Astrocyte (in vitro differentiated cells and primary cell): ENCODE data around the gene KLHL14. TPM values are rescaled to one million over a fixed set of nuclear protein-coding genes. Genes with fewer than 3 reads are reported as not detected.

Experiments used
- DNase-seq: peaks from one replicate; pipeline ENCODE4 v3.0.0-alpha.2; 2010; ENCODE audit warnings: low read depth
- FAIRE-seq: peaks from 2 replicates; lab custom pipeline; 2011; peaks lifted over from hg19 to GRCh38; lab: Jason Lieb, UNC
- H2AFZ ChIP-seq: 2 replicates; pipeline ENCODE4 v1.6.0; 2012; ENCODE audit warnings: low read depth, low read length, inconsistent platforms
- H3K27ac ChIP-seq: 2 replicates; pipeline ENCODE4 v1.5.1; 2011; ENCODE audit warnings: low read depth, low read length, inconsistent platforms
- H3K27me3 ChIP-seq: 2 replicates; pipeline ENCODE4 v1.6.0; 2011; ENCODE audit warnings: low read length, inconsistent platforms; ENCODE audit not compliant: insufficient read depth
- H3K36me3 ChIP-seq: 2 replicates; pipeline ENCODE4 v1.5.1; 2011; ENCODE audit warnings: low read length, inconsistent platforms; ENCODE audit not compliant: insufficient read depth
- H3K4me1 ChIP-seq: 2 replicates; pipeline ENCODE4 v1.5.1; 2011; ENCODE audit warnings: low read length, inconsistent platforms; ENCODE audit not compliant: insufficient read depth
- H3K4me2 ChIP-seq: 2 replicates; pipeline ENCODE4 v1.6.0; 2012; ENCODE audit warnings: low read length, inconsistent platforms
- H3K4me3 ChIP-seq: 2 replicates; pipeline ENCODE4 v1.5.1; 2011; ENCODE audit warnings: low read depth, mild to moderate bottlenecking, low read length, inconsistent platforms; ENCODE audit not compliant: insufficient read depth
- H3K79me2 ChIP-seq: 2 replicates; pipeline ENCODE4 v1.6.0; 2012; ENCODE audit warnings: mild to moderate bottlenecking, low read length, inconsistent platforms; ENCODE audit not compliant: insufficient read depth
- H3K9ac ChIP-seq: 2 replicates; pipeline ENCODE4 v1.6.0; 2012; ENCODE audit warnings: mild to moderate bottlenecking, low read length, inconsistent platforms
- H3K9me3 ChIP-seq: 2 replicates; pipeline ENCODE4 v1.5.1; 2012; ENCODE audit warnings: low read depth, mild to moderate bottlenecking, low read length, inconsistent platforms; ENCODE audit not compliant: insufficient read depth
- H4K20me1 ChIP-seq: 2 replicates; pipeline ENCODE4 v1.6.0; 2012; ENCODE audit warnings: low read length, inconsistent platforms; ENCODE audit not compliant: insufficient read depth
- H3K27ac Mint-ChIP-seq: one replicate; pipeline ENCODE4 v1.8.0; 2021; ENCODE audit warnings: mild to moderate bottlenecking, mixed read lengths; ENCODE audit not compliant: unreplicated experiment
- H3K27me3 Mint-ChIP-seq: one replicate; pipeline ENCODE4 v1.8.0; 2021; ENCODE audit warnings: low read depth, mixed read lengths; ENCODE audit not compliant: unreplicated experiment
- H3K36me3 Mint-ChIP-seq: one replicate; pipeline ENCODE4 v1.8.0; 2021; ENCODE audit warnings: low read depth, mixed read lengths; ENCODE audit not compliant: unreplicated experiment
- H3K4me1 Mint-ChIP-seq: one replicate; pipeline ENCODE4 v1.8.0; 2021; ENCODE audit warnings: low read depth, mixed read lengths; ENCODE audit not compliant: unreplicated experiment
- H3K4me3 Mint-ChIP-seq: one replicate; pipeline ENCODE4 v1.8.0; 2021; ENCODE audit warnings: mild to moderate bottlenecking, moderate library complexity, mixed read lengths; ENCODE audit not compliant: unreplicated experiment
- H3K9me3 Mint-ChIP-seq: one replicate; pipeline ENCODE4 v1.8.0; 2021; ENCODE audit warnings: mild to moderate bottlenecking, mixed read lengths; ENCODE audit not compliant: unreplicated experiment
- CTCF ChIP-seq: IDR thresholded peaks from 2 replicates; pipeline ENCODE4 v1.5.1; 2011; ENCODE audit warnings: low read depth, mild to moderate bottlenecking, inconsistent platforms, low read length, moderate library complexity; ENCODE audit not compliant: insufficient read depth
- EZH2 ChIP-seq: IDR thresholded peaks from 2 replicates; pipeline ENCODE4 v1.6.1; 2012; ENCODE audit warnings: mild to moderate bottlenecking, low read length, inconsistent platforms; ENCODE audit not compliant: insufficient read depth
- total RNA-seq: library from RNA; stranded (reverse); gene quantifications from 2 replicates; pipeline ENCODE4 v1.2.1, GENCODE V29; 2021

The KLHL14 gene
- total RNA-seq, 1 donor from 2014 or later = 0.39 TPM

- FAIRE-seq = no peak
- TF ChIP-seq CTCF = peak; percentile 90
- no peak for TF ChIP-seq EZH2
- Histone ChIP-seq H3K9ac (no peak overlapping the region), H3K4me2 (no peak overlapping the region), H3K4me3 (no peak overlapping the region), H2AFZ (peak overlapping the region; percentile 44), H3K4me1 (no peaks in the 10 kb centered on the region), H3K9me3 (no peaks in the 10 kb centered on the region), H4K20me1 (no peaks in the 10 kb centered on the region), H3K27ac (no peak overlapping the region), H3K27me3 (no peaks in the 10 kb centered on the region), H3K79me2 (no peaks in the 10 kb centered on the region), H3K36me3 (no peaks in the 10 kb centered on the region)
- H3K36me3 Mint-ChIP-seq = no peaks in the 10 kb centered on the region
- H3K4me3 Mint-ChIP-seq = no peak overlapping the region
- peak; percentile 48 for DNase-seq
- peaks cover 1% of the 10 kb centered on the region for H3K4me1 Mint-ChIP-seq
- H3K27ac Mint-ChIP-seq = no peak overlapping the region
- no peaks in the 10 kb centered on the region for H3K27me3 Mint-ChIP-seq
- H3K9me3 Mint-ChIP-seq = no peaks in the 10 kb centered on the region
Observed at GRCh38 chr18:32714571-32715148, 58.2 kb downstream of the KLHL14 start.

DNA sequence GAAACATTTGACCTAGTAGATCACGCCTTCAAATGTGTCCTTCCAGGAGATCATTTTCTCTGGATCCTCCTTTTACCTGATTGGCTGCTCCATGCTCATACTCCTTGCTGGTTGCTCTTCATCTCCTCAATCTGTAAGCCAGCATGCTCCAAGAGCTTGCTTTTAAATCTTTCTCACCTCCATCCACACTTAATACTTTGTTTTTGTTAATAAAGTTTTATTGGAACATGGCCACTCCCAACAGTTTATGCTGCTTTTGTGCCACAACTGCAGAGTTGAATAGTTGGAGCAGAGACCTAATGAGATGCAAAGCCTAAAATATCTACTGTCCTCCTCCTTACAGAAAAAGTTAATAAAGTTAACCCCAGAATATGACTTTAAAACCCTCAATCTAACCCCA is 60.0 kb downstream of the KLHL14 start:
- Histone ChIP-seq H3K27ac (no peak overlapping the region), H3K9ac (no peak overlapping the region), H3K4me1 (no peaks in the 10 kb centered on the region), H3K79me2 (no peaks in the 10 kb centered on the region), H3K4me2 (no peak overlapping the region), H2AFZ (no peak overlapping the region), H3K9me3 (no peaks in the 10 kb centered on the region), H3K36me3 (no peaks in the 10 kb centered on the region), H4K20me1 (no peaks in the 10 kb centered on the region), H3K4me3 (no peak overlapping the region), H3K27me3 (no peaks in the 10 kb centered on the region)
- Mint-ChIP-seq H3K36me3 (no peaks in the 10 kb centered on the region), H3K27ac (no peak overlapping the region), H3K27me3 (no peaks in the 10 kb centered on the region), H3K4me1 (peaks cover 1% of the 10 kb centered on the region), H3K9me3 (no peaks in the 10 kb centered on the region), H3K4me3 (no peak overlapping the region)
- FAIRE-seq (no peak), DNase-seq (no peak)
- no peak for TF ChIP-seq EZH2
- no peak for TF ChIP-seq CTCF

DNA sequence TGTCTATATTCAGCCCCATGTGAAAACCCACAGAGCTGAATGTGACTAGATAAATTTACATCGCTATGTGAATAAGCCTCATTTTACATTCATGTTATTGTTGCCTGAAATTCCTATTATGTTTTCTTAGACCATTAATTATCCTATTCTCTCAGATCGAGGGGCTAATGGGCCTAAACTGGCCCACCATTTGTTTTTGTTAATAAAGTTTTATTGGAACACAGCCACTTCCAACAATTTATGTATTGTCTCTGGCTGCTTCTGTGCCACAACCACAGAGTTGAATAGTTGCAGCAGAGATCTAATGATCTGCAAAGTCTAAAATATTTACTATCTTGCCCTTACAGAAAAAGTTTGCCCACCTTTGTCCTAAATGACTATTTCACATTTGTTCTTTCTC is 61.0 kb downstream of the KLHL14 start:
- Histone ChIP-seq H3K36me3 (no peaks in the 10 kb centered on the region), H3K4me2 (no peak overlapping the region), H3K9ac (no peak overlapping the region), H3K4me3 (no peak overlapping the region), H3K79me2 (no peaks in the 10 kb centered on the region), H4K20me1 (no peaks in the 10 kb centered on the region), H3K4me1 (no peaks in the 10 kb centered on the region), H2AFZ (no peak overlapping the region), H3K9me3 (no peaks in the 10 kb centered on the region), H3K27me3 (no peaks in the 10 kb centered on the region), H3K27ac (no peak overlapping the region)
- Mint-ChIP-seq H3K27ac (no peak overlapping the region), H3K9me3 (no peaks in the 10 kb centered on the region), H3K36me3 (no peaks in the 10 kb centered on the region), H3K4me1 (peaks cover 1% of the 10 kb centered on the region), H3K4me3 (no peak overlapping the region), H3K27me3 (no peaks in the 10 kb centered on the region)
- FAIRE-seq (no peak), DNase-seq (no peak)
- TF ChIP-seq EZH2 = no peak
- no peak for TF ChIP-seq CTCF
